H1 (cell line): ENCODE measurements around the gene CTH.

Experiments used
- BACH1 ChIP-seq: IDR thresholded peaks from 2 replicates; pipeline ENCODE4 v1.6.1; 2012; ENCODE audit warnings: low read length, improper control_type of control experiment
- BRCA1 ChIP-seq: IDR thresholded peaks from 2 replicates; pipeline ENCODE4 v1.6.1; 2012; ENCODE audit warnings: low read depth, low read length, improper control_type of control experiment
- CTCF ChIP-seq, 3 experiments: IDR thresholded peaks; 1 replicate in 2 of 3; 2 replicates in 1 of 3; pipeline versions ENCODE4 v1.5.1 to v1.6.1; 2011; ENCODE audit warnings: low read length in 3 of 3, mild to moderate bottlenecking in 3 of 3, inconsistent platforms in 2 of 3, low read depth in 1 of 3, moderate library complexity in 1 of 3; ENCODE audit not compliant: insufficient read depth in 1 of 3; ENCODE audit errors: control extremely low read depth in 1 of 3
- EZH2 ChIP-seq: fragments of 200-600 bp; sonication (generic); IDR thresholded peaks from 2 replicates; pipeline ENCODE4 v1.7.1; 2012; ENCODE audit warnings: low read depth, mild to moderate bottlenecking, moderate library complexity, low read length, inconsistent platforms; ENCODE audit not compliant: severe bottlenecking
- NRF1 ChIP-seq: IDR thresholded peaks from 2 replicates; pipeline ENCODE4 v1.6.1; 2011; ENCODE audit warnings: mild to moderate bottlenecking, low read depth, low read length, improper control_type of control experiment
- PHF8 ChIP-seq: fragments of 200-600 bp; sonication (generic); conservative IDR thresholded peaks from 2 replicates; pipeline ENCODE4 v1.7.1; 2012; ENCODE audit warnings: low read depth, mild to moderate bottlenecking, inconsistent platforms, low read length, moderate library complexity
- ZNF274 ChIP-seq: IDR thresholded peaks from 2 replicates; pipeline ENCODE4 v1.7.0; 2012; ENCODE audit warnings: low read length, borderline replicate concordance; ENCODE audit errors: extremely low read depth
- TF ChIP-seq, protein P1 (sequence below): IDR thresholded peaks from 2 replicates; pipeline ENCODE4 v1.6.1; 2011; ENCODE audit warnings: low read length, improper control_type of control experiment

GRCh38 chr1:70384542-70384941 is 26.5 kb upstream of the CTH start:
- no peak for TF ChIP-seq BACH1
- TF ChIP-seq CTCF (IDR thresholded peaks at IDR 0.05; ENCODE audit: control extremely low read depth in 1 of 3, insufficient read depth in 1 of 3, low read depth in 1 of 3, low read length in 3 of 3): no peak
- TF ChIP-seq, protein P1, sequence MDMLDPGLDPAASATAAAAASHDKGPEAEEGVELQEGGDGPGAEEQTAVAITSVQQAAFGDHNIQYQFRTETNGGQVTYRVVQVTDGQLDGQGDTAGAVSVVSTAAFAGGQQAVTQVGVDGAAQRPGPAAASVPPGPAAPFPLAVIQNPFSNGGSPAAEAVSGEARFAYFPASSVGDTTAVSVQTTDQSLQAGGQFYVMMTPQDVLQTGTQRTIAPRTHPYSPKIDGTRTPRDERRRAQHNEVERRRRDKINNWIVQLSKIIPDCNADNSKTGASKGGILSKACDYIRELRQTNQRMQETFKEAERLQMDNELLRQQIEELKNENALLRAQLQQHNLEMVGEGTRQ: no peak
- no peak for TF ChIP-seq ZNF274
- TF ChIP-seq NRF1: no peak
- no peak for TF ChIP-seq BRCA1
- no peak for TF ChIP-seq PHF8
- no peak for TF ChIP-seq EZH2
